OCI-LY7 (cell line): ENCODE data around the gene TAF1B. TPM values are rescaled to one million over a fixed set of nuclear protein-coding genes. Genes with fewer than 3 reads are reported as not detected.

Experiments used
- BruUV-seq: library from RNA; stranded (reverse); fragments of 400-500 nt; replicated peaks from 2 replicates; lab custom pipeline; 2021; lab: Mats Ljungman, UMichigan
- CTCF ChIA-PET: fragments of 300-600 bp; sonication (Branson Sonifier 250); formaldehyde crosslinking; loops from one replicate; lab custom pipeline; 2022; ENCODE audit warnings: antibody characterized with exemption; ENCODE audit not compliant: unreplicated experiment; lab: Charles Lee
- POLR2A ChIA-PET: fragments of 300-600 bp; sonication (Branson Sonifier 250); formaldehyde crosslinking; loops from one replicate; lab custom pipeline; 2022; ENCODE audit warnings: antibody characterized with exemption; lab: Charles Lee
- DNase-seq: peaks from one replicate; pipeline ENCODE4 v3.0.0-alpha.2; 2015; ENCODE audit warnings: low spot score
- H2AFZ ChIP-seq: fragments of 200-600 bp; sonication (generic), shearing (Covaris generic); 2 replicates; pipeline ENCODE4 v1.6.1; 2014; ENCODE audit warnings: mild to moderate bottlenecking, antibody characterized with exemption, low read length, moderate library complexity
- H3K27ac ChIP-seq: fragments of 200-600 bp; sonication (generic); 2 replicates; pipeline ENCODE4 v1.5.1; 2014; ENCODE audit warnings: mixed run types, low read depth, mild to moderate bottlenecking, moderate library complexity, low read length, inconsistent platforms; ENCODE audit not compliant: poor library complexity, severe bottlenecking
- H3K36me3 ChIP-seq: fragments of 200-600 bp; sonication (generic); 2 replicates; pipeline ENCODE4 v1.6.1; 2014; ENCODE audit warnings: mild to moderate bottlenecking, antibody characterized with exemption, low read length, moderate library complexity, mixed read lengths; ENCODE audit not compliant: insufficient read depth
- H3K4me1 ChIP-seq: fragments of 200-600 bp; sonication (generic); 2 replicates; pipeline ENCODE4 v1.5.1; 2014; ENCODE audit warnings: mild to moderate bottlenecking, low read length; ENCODE audit not compliant: insufficient read depth, poor library complexity, severe bottlenecking
- H3K4me2 ChIP-seq: fragments of 200-600 bp; sonication (generic); 2 replicates; pipeline ENCODE4 v1.6.1; 2014; ENCODE audit warnings: mild to moderate bottlenecking, low read length
- H3K4me3 ChIP-seq: fragments of 200-600 bp; sonication (generic); 2 replicates; pipeline ENCODE4 v1.5.1; 2014; ENCODE audit warnings: mild to moderate bottlenecking, low read depth, low read length; ENCODE audit not compliant: poor library complexity, severe bottlenecking
- H3K79me2 ChIP-seq: fragments of 200-600 bp; sonication (generic); 2 replicates; pipeline ENCODE4 v1.6.1; 2016; ENCODE audit warnings: low read depth, mild to moderate bottlenecking, low read length, moderate library complexity, mixed read lengths; ENCODE audit not compliant: insufficient read depth
- H3K9me2 ChIP-seq: fragments of 200-600 bp; sonication (generic); 2 replicates; pipeline ENCODE4 v1.6.1; 2016; ENCODE audit warnings: mild to moderate bottlenecking, low read length, mixed read lengths; ENCODE audit not compliant: insufficient read depth
- H3K9me3 ChIP-seq: fragments of 200-600 bp; sonication (generic); 2 replicates; pipeline ENCODE4 v1.6.1; 2014; ENCODE audit warnings: mild to moderate bottlenecking, mixed run types, low read length, mixed read lengths
- H4K20me1 ChIP-seq: fragments of 200-600 bp; sonication (generic); 2 replicates; pipeline ENCODE4 v1.6.1; 2014; ENCODE audit warnings: mild to moderate bottlenecking, antibody characterized with exemption, low read length, moderate library complexity, mixed read lengths; ENCODE audit not compliant: insufficient read depth
- CTCF ChIP-seq: fragments of 200-600 bp; sonication (generic); conservative IDR thresholded peaks from 2 replicates; pipeline ENCODE4 v1.5.1; 2014; ENCODE audit warnings: mild to moderate bottlenecking, antibody characterized with exemption, low read length, moderate library complexity, mixed read lengths
- EZH2phosphoT487 ChIP-seq: fragments of 200-600 bp; sonication (generic); IDR thresholded peaks from 2 replicates; pipeline ENCODE4 v1.6.1; 2018; ENCODE audit warnings: low read depth, borderline replicate concordance, mild to moderate bottlenecking, mixed run types, antibody characterized with exemption, low read length, moderate library complexity, mixed read lengths
- intact Hi-C: fragments of 100-400 bp; cut with micrococcal nuclease; formaldehyde crosslinking; loops from one replicate; pipeline ENCODE4 v1.10.0; 2022; ENCODE audit not compliant: unreplicated experiment
- total RNA-seq, 2 experiments: library from RNA; depleted of rRNA in 1 of 2; stranded (reverse); fragments of >200 nt in 1 of 2; shearing (Covaris generic) in 1 of 2; gene quantifications; 2 replicates each; pipeline ENCODE4 v1.2.3, GENCODE V29; 2014 to 2022

Gene TAF1B
- total RNA-seq, 2 experiments from 2014 or later: 25.1 to 35.3 TPM

- H3K79me2 ChIP-seq: no peaks in the 10 kb centered on the region
- no peak overlapping the region for H2AFZ ChIP-seq
- H3K4me1 ChIP-seq: no peaks in the 10 kb centered on the region
- TF ChIP-seq CTCF: no peak
- H3K4me2 ChIP-seq: no peak overlapping the region
- no peak overlapping the region for H3K4me3 ChIP-seq
- peaks cover 17% of the 10 kb centered on the region for H3K36me3 ChIP-seq
- H3K9me3 ChIP-seq: no peaks in the 10 kb centered on the region
- H4K20me1 ChIP-seq: no peaks in the 10 kb centered on the region
- BruUV-seq: no TSS peak
- H3K9me2 ChIP-seq: no peaks in the 10 kb centered on the region
- no peak for DNase-seq
- CTCF ChIA-PET: no interaction called here
- intact Hi-C loops: no loop called here
- no peak overlapping the region for H3K27ac ChIP-seq
- POLR2A ChIA-PET: interaction anchor here (0.6 kb wide), 1 partner anchor 224 kb away, joined by 3 read pairs; no protein-coding TSS in a partner anchor
Observed at GRCh38 chr2:9937258-9937657, 94.0 kb downstream of the TAF1B start.

DNA sequence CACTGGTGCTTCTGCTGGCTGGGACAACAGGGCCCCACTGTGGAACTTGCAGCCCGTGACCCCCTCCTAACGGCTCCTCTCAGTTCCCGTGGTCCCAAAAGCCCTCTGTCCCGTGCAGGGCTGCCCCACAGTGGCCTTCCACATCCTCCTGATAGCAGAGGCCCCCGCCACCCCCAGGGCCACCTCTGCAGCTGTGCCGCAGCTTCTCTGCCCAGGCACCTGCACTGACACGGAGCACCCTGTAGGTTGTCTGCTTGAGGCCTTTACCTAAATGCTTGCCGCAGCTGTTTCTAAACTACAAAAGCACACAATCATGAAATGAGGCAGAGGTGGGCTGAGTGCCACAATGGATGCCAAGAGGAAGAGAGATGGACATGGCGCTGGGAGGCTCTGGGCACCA lies 94.7 kb downstream of the TAF1B start:
- H4K20me1 ChIP-seq: no peaks in the 10 kb centered on the region
- H3K4me3 ChIP-seq: no peak overlapping the region
- BruUV-seq: no TSS peak
- DNase-seq: no peak
- H3K27ac ChIP-seq: no peak overlapping the region
- intact Hi-C loops: no loop called here
- TF ChIP-seq CTCF (no peak), EZH2phosphoT487 (no peak)
- no peak overlapping the region for H3K4me2 ChIP-seq
- H2AFZ ChIP-seq: no peak overlapping the region
- no peaks in the 10 kb centered on the region for H3K79me2 ChIP-seq
- CTCF ChIA-PET: no interaction called here
- no peaks in the 10 kb centered on the region for H3K4me1 ChIP-seq
- peaks cover 14% of the 10 kb centered on the region for H3K36me3 ChIP-seq
- POLR2A ChIA-PET: interaction anchor here (0.6 kb wide), 1 partner anchor 88 kb away, joined by 3 read pairs; no protein-coding TSS in a partner anchor
- H3K9me2 ChIP-seq: no peaks in the 10 kb centered on the region
- no peaks in the 10 kb centered on the region for H3K9me3 ChIP-seq

GRCh38 chr2:9939587-9940485 lies 96.6 kb downstream of the TAF1B start:
- no TSS peak for BruUV-seq
- Histone ChIP-seq H4K20me1 (no peaks in the 10 kb centered on the region), H2AFZ (no peak overlapping the region), H3K4me3 (no peak overlapping the region), H3K4me1 (no peaks in the 10 kb centered on the region), H3K9me3 (no peaks in the 10 kb centered on the region), H3K36me3 (no peaks in the 10 kb centered on the region), H3K4me2 (no peak overlapping the region), H3K79me2 (no peaks in the 10 kb centered on the region), H3K9me2 (no peaks in the 10 kb centered on the region), H3K27ac (no peak overlapping the region)
- no peak for DNase-seq
- ChIA-PET POLR2A (interaction anchor here (0.7 kb wide), 1 partner anchor 27 kb away, joined by 3 read pairs; no protein-coding TSS in a partner anchor), CTCF (no interaction called here)
- TF ChIP-seq CTCF (no peak), EZH2phosphoT487 (no peak)
- intact Hi-C loops: no loop called here
